Skeletal muscle tissue (tissue), 4 donors: ENCODE data around the gene NUDT21. TPM values are rescaled to one million over a fixed set of nuclear protein-coding genes. Genes with fewer than 3 reads are reported as not detected.

Experiments
- H3K27ac ChIP-seq: one replicate; pipeline ENCODE4 v1.7.0; 2013; ENCODE audit warnings: mild to moderate bottlenecking, low read depth, low read length, inconsistent platforms
- H3K27me3 ChIP-seq, 3 donors: one replicate each; pipeline ENCODE4 v1.7.0; 2013; ENCODE audit warnings: low read length in 3 of 3; ENCODE audit not compliant: control insufficient read depth in 3 of 3, insufficient read depth in 3 of 3
- H3K36me3 ChIP-seq, 3 donors: one replicate each; pipeline ENCODE4 v1.7.0; 2013; ENCODE audit warnings: low read length in 3 of 3; ENCODE audit not compliant: control insufficient read depth in 3 of 3, insufficient read depth in 3 of 3
- H3K4me1 ChIP-seq, 3 donors: one replicate each; pipeline ENCODE4 v1.7.0; 2013; ENCODE audit warnings: low read length in 3 of 3, mild to moderate bottlenecking in 3 of 3; ENCODE audit not compliant: control insufficient read depth in 3 of 3, insufficient read depth in 3 of 3
- H3K4me3 ChIP-seq, 3 donors: one replicate each; pipeline ENCODE4 v1.7.0; 2013; ENCODE audit warnings: low read length in 3 of 3
- H3K9ac ChIP-seq, 3 donors: one replicate each; pipeline ENCODE4 v1.7.0; 2013; ENCODE audit warnings: low read length in 3 of 3, mild to moderate bottlenecking in 3 of 3, moderate library complexity in 2 of 3, low read depth in 1 of 3
- H3K9me3 ChIP-seq, 3 donors: one replicate each; pipeline ENCODE4 v1.7.0; 2013; ENCODE audit warnings: low read length in 3 of 3; ENCODE audit not compliant: control insufficient read depth in 3 of 3
- total RNA-seq: library from RNA; depleted of rRNA; stranded (reverse); fragments of >200 nt; gene quantifications from one replicate; pipeline ENCODE4 v1.2.3, GENCODE V29; 2014
- donor health status: Osteomylitis.

NUDT21 gene
- total RNA-seq, 1 donor from 2014 or later: 54.8 TPM

- Histone ChIP-seq H3K36me3 (peaks cover 8 to 43% (median 21%) of the 10 kb centered on the region in 3 donors), H3K4me3 (no peak overlapping the region), H3K9ac (no peak overlapping the region), H3K9me3 (no peaks in the 10 kb centered on the region), H3K4me1 (no peaks in the 10 kb centered on the region), H3K27ac (no peak overlapping the region), H3K27me3 (no peaks in the 10 kb centered on the region)
These were observed 13.1 kb downstream of the NUDT21 start for GRCh38 chr16:56438038-56438437.

GRCh38 chr16:56436258-56436657 lies 14.9 kb downstream of the NUDT21 start:
- no peak overlapping the region for H3K9ac ChIP-seq
- H3K4me3 ChIP-seq: no peak overlapping the region
- no peaks in the 10 kb centered on the region for H3K4me1 ChIP-seq
- peaks cover 8 to 42% (median 33%) of the 10 kb centered on the region in 3 donors for H3K36me3 ChIP-seq
- H3K27ac ChIP-seq: no peak overlapping the region
- H3K9me3 ChIP-seq: no peaks in the 10 kb centered on the region
- H3K27me3 ChIP-seq: no peaks in the 10 kb centered on the region

GRCh38 chr16:56428091-56428490 lies 23.0 kb downstream of the NUDT21 start:
- H3K9me3 ChIP-seq: no peaks in the 10 kb centered on the region
- H3K36me3 ChIP-seq: peaks cover 0 to 16% (median 12%) of the 10 kb centered on the region in 3 donors
- H3K27ac ChIP-seq: no peak overlapping the region
- H3K4me3 ChIP-seq: no peak overlapping the region
- no peaks in the 10 kb centered on the region for H3K27me3 ChIP-seq
- peaks cover 5 to 14% (median 11%) of the 10 kb centered on the region in 3 donors for H3K4me1 ChIP-seq
- H3K9ac ChIP-seq: no peak overlapping the region

GRCh38 chr16:56426585-56426984 lies 24.5 kb downstream of the NUDT21 start:
- peaks cover 0 to 14% (median 0%) of the 10 kb centered on the region in 3 donors for H3K36me3 ChIP-seq
- no peaks in the 10 kb centered on the region for H3K27me3 ChIP-seq
- H3K9me3 ChIP-seq: no peaks in the 10 kb centered on the region
- no peak overlapping the region for H3K4me3 ChIP-seq
- peak overlapping the region; percentile 84 for H3K27ac ChIP-seq
- peaks cover 17 to 26% (median 25%) of the 10 kb centered on the region in 3 donors for H3K4me1 ChIP-seq
- H3K9ac ChIP-seq: no peak overlapping the region

GRCh38 chr16:56425439-56425832 lies 25.7 kb downstream of the NUDT21 start, which contains the start of gene AMFR:
Gene AMFR, minus strand, starts transcription at chr16:56425545. Its CDS starts 218 bp downstream, at chr16:56425327.
- Histone ChIP-seq H3K27ac (peak within 1 kb of the TSS; percentile 84), H3K27me3 (no peaks in the 10 kb centered on the region), H3K9me3 (no peaks in the 10 kb centered on the region), H3K36me3 (peaks cover 0 to 6% (median 0%) of the 10 kb centered on the region in 3 donors), H3K9ac (peak within 1 kb of the TSS; percentile 74 to 92 (median 86)), H3K4me1 (peaks cover 17 to 28% (median 26%) of the 10 kb centered on the region in 3 donors), H3K4me3 (peak within 1 kb of the TSS; percentile 76 to 81 (median 80))

GRCh38 chr16:56424791-56425438 lies 26.2 kb downstream of the NUDT21 start:
- Histone ChIP-seq H3K9me3 (no peaks in the 10 kb centered on the region), H3K9ac (peak overlapping the region; percentile 74 to 92 (median 86)), H3K27ac (peak overlapping the region; percentile 83), H3K27me3 (no peaks in the 10 kb centered on the region), H3K4me3 (peak overlapping the region; percentile 65 to 81 (median 80)), H3K4me1 (peaks cover 21 to 33% (median 29%) of the 10 kb centered on the region in 3 donors), H3K36me3 (peaks cover 0 to 3% (median 0%) of the 10 kb centered on the region in 3 donors)

- peak overlapping the region; percentile 60 to 80 (median 74) for H3K9ac ChIP-seq
These were observed 26.7 kb downstream of the NUDT21 start for GRCh38 chr16:56424404-56424764.

GRCh38 chr16:56423584-56424403 lies 27.3 kb downstream of the NUDT21 start:
- no peaks in the 10 kb centered on the region for H3K27me3 ChIP-seq
- peaks cover 28 to 33% (median 31%) of the 10 kb centered on the region in 3 donors for H3K4me1 ChIP-seq
- H3K9ac ChIP-seq: peak overlapping the region; percentile 60 to 80 (median 74)
- H3K36me3 ChIP-seq: peaks cover 0 to 1% (median 0%) of the 10 kb centered on the region in 3 donors
- H3K4me3 ChIP-seq: peak overlapping the region; percentile 76 to 81 (median 80)
- H3K9me3 ChIP-seq: no peaks in the 10 kb centered on the region
- H3K27ac ChIP-seq: peak overlapping the region; percentile 83

More at GRCh38 chr16:56424404-56424764, 26.7 kb downstream of the NUDT21 start:
- peak overlapping the region; percentile 76 to 81 (median 80) for H3K4me3 ChIP-seq
- peak overlapping the region; percentile 83 for H3K27ac ChIP-seq
- H3K4me1 ChIP-seq: peaks cover 24 to 33% (median 31%) of the 10 kb centered on the region in 3 donors
- no peaks in the 10 kb centered on the region for H3K27me3 ChIP-seq
- H3K9me3 ChIP-seq: no peaks in the 10 kb centered on the region
- H3K36me3 ChIP-seq: peaks cover 0 to 3% (median 0%) of the 10 kb centered on the region in 3 donors

GRCh38 chr16:56422896-56423441 lies 28.2 kb downstream of the NUDT21 start:
- Histone ChIP-seq H3K27ac (no peak overlapping the region), H3K27me3 (no peaks in the 10 kb centered on the region), H3K4me3 (peak overlapping the region in 1 of 3 donors; percentile 21), H3K4me1 (peaks cover 28 to 33% (median 31%) of the 10 kb centered on the region in 3 donors), H3K9me3 (no peaks in the 10 kb centered on the region), H3K36me3 (no peaks in the 10 kb centered on the region), H3K9ac (peak overlapping the region in 2 of 3 donors; percentile 25 to 66)
